Measurements from ENCODE around the gene SKIDA1.

The SKIDA1 gene

DNA sequence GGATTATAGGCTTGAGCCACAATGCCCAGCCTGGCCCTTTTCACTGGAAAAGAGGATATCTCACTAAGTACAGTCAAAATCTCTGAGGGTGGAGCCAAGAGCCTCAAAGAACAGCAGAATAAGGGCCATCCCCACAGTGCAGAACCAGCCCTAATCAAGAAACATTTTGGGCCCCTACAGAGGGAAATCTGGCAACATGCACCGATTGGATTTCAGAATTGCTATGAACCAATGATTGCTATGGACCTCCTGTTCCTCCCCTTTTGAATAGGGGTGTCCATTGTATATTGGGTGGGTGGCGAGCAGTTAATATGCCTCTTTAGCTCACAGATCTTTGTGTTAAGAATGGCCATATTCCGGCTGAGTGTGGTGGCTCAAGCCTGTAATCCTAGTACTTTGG lies 42.7 kb downstream of the SKIDA1 start:
- no peak for ATAC-seq

DNA sequence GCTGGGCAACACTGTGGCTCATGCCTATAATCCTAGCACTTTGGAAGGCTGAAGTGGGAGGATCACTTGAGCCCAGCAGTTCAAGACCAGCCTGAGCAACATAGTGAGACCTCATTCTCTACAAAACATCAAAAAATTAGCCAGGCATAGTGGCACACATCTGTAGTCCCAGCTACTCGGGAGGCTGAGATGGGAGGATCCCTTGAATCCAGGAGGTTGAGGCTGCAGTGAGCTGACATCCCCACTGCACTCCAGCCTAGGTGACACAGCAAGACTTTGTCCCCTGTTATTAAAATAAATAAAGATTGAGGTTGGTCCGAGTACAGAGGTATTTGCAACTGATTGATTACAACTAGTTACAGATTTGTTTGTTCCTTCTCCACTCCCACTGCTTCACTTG lies 44.1 kb downstream of the SKIDA1 start:
- no peak for ATAC-seq
- TF ChIP-seq ESRRG (CRISPR knock-in tag; IDR thresholded peaks at IDR 0.05) (no peak), ARNTL (CRISPR knock-in tag; IDR thresholded peaks at IDR 0.05; ENCODE audit: borderline replicate concordance, low read depth) (no peak)
- TF ChIP-seq, protein P1, sequence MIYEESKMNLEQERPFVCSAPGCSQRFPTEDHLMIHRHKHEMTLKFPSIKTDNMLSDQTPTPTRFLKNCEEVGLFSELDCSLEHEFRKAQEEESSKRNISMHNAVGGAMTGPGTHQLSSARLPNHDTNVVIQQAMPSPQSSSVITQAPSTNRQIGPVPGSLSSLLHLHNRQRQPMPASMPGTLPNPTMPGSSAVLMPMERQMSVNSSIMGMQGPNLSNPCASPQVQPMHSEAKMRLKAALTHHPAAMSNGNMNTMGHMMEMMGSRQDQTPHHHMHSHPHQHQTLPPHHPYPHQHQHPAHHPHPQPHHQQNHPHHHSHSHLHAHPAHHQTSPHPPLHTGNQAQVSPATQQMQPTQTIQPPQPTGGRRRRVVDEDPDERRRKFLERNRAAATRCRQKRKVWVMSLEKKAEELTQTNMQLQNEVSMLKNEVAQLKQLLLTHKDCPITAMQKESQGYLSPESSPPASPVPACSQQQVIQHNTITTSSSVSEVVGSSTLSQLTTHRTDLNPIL (CRISPR knock-in tag; IDR thresholded peaks at IDR 0.05; ENCODE audit: low read depth), result no peak

More for the DNA sequence above, 42.7 kb downstream of the SKIDA1 start:
- TF ChIP-seq ZNF565 (CRISPR knock-in tag; conservative IDR thresholded peaks at IDR 0.05; ENCODE audit: low read depth) (no peak), ESRRG (CRISPR knock-in tag; IDR thresholded peaks at IDR 0.05) (no peak)

DNA sequence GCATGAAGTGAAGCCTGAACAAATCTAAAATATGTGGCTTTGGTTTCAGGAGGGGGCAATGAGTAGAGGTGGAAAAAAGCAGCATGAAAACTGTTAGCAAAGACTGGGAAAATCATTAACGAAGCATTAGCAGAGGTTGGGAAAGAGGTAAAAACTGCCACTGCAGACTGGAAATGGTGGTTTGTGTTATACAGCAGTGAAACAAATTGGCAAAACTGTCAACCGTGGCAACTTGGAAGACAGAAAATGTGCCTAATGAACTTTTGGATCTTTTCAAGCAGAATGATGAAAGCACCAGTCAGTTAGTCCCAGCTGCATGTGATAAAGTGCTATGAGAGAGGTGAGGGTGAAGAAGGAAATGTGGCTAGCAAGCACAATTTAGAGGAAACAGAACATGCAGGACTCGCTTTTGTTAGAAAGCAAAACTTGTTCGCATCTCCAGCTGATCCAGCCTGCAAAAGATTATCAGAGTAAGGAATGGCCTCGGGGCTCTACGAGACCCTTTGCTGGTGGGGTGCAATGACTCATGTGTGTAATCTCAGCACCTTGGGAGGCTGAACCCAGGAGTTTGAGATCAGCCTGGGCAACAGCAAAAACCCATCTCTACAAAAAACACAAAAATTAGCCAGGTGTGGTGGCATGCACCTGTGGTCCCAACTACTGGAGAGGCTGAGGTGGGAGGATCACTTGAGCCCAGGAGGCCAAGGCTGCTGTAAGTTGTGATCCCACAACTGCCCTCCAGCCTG lies 45.7 kb downstream of the SKIDA1 start:
- TF ChIP-seq TCF4 (CRISPR knock-in tag; IDR thresholded peaks at IDR 0.05; ENCODE audit: borderline replicate concordance) (no peak), ZNF8 (CRISPR knock-in tag; IDR thresholded peaks at IDR 0.05) (no peak), OSR1 (CRISPR knock-in tag; IDR thresholded peaks at IDR 0.05) (no peak), ISL1 (CRISPR knock-in tag; IDR thresholded peaks at IDR 0.05) (no peak), CSDC2 (CRISPR knock-in tag; IDR thresholded peaks at IDR 0.05) (no peak), ZNF565 (CRISPR knock-in tag; conservative IDR thresholded peaks at IDR 0.05; ENCODE audit: low read depth) (no peak), GLIS3 (CRISPR knock-in tag; IDR thresholded peaks at IDR 0.05) (no peak), ESRRG (CRISPR knock-in tag; IDR thresholded peaks at IDR 0.05) (no peak), RARB (CRISPR knock-in tag; IDR thresholded peaks at IDR 0.05) (no peak), ZFP3 (CRISPR knock-in tag; IDR thresholded peaks at IDR 0.05) (no peak)
- TF ChIP-seq, protein P1 (CRISPR knock-in tag; IDR thresholded peaks at IDR 0.05; ENCODE audit: low read depth), result no peak
- TF ChIP-seq, protein P2, sequence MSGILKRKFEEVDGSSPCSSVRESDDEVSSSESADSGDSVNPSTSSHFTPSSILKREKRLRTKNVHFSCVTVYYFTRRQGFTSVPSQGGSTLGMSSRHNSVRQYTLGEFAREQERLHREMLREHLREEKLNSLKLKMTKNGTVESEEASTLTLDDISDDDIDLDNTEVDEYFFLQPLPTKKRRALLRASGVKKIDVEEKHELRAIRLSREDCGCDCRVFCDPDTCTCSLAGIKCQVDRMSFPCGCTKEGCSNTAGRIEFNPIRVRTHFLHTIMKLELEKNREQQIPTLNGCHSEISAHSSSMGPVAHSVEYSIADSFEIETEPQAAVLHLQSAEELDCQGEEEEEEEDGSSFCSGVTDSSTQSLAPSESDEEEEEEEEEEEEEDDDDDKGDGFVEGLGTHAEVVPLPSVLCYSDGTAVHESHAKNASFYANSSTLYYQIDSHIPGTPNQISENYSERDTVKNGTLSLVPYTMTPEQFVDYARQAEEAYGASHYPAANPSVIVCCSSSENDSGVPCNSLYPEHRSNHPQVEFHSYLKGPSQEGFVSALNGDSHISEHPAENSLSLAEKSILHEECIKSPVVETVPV (CRISPR knock-in tag; IDR thresholded peaks at IDR 0.05), result no peak
- TF ChIP-seq, protein P3, sequence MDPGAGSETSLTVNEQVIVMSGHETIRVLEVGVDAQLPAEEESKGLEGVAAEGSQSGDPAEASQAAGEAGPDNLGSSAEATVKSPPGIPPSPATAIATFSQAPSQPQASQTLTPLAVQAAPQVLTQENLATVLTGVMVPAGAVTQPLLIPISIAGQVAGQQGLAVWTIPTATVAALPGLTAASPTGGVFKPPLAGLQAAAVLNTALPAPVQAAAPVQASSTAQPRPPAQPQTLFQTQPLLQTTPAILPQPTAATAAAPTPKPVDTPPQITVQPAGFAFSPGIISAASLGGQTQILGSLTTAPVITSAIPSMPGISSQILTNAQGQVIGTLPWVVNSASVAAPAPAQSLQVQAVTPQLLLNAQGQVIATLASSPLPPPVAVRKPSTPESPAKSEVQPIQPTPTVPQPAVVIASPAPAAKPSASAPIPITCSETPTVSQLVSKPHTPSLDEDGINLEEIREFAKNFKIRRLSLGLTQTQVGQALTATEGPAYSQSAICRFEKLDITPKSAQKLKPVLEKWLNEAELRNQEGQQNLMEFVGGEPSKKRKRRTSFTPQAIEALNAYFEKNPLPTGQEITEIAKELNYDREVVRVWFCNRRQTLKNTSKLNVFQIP (CRISPR knock-in tag; IDR thresholded peaks at IDR 0.05; ENCODE audit: borderline replicate concordance, low read depth), result no peak
- ATAC-seq, result no peak

DNA sequence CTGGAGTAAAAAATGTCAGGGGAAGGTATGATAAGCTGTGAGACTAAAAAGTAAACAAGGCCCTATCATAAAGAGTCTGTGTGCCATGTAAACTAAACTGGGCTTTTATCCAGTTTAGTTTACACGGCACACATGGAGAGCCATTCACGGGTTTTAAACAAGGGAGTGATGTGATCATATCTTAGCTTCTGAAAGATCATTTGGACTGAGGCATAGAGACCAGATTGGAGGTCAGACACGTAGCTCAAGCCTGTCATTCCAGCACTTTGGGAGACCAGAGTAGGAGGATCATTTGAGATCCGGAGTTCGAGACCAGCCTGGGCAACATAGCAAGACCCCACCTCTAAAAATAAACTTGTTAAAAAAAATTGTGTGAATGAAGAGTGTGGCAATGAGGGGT lies 50.1 kb downstream of the SKIDA1 start:
- ATAC-seq, result no peak
- TF ChIP-seq RARB (CRISPR knock-in tag; IDR thresholded peaks at IDR 0.05), result no peak

DNA sequence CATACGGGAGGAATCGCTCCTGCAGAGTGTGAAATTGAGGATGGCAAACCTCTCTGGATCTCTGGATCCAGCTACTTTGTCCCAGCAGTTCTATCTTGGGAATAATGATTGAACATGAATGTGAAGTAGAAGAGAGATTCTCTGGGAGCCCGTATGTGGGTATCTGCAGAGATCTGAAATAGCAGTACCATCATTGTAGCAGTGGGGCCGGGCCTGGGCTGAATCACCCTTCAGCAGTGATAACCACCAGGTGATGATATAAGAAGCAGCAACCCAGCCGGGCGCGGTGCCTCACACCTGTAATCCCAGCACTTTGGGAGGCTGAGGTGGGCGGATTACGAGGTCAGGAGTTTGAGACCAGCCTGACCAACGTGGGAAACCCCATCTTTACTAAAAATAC lies 51.9 kb downstream of the SKIDA1 start:
- TF ChIP-seq RARB (CRISPR knock-in tag; IDR thresholded peaks at IDR 0.05), result no peak
- TF ChIP-seq ZNF8 (CRISPR knock-in tag; IDR thresholded peaks at IDR 0.05), result no peak
- no peak for ATAC-seq

DNA sequence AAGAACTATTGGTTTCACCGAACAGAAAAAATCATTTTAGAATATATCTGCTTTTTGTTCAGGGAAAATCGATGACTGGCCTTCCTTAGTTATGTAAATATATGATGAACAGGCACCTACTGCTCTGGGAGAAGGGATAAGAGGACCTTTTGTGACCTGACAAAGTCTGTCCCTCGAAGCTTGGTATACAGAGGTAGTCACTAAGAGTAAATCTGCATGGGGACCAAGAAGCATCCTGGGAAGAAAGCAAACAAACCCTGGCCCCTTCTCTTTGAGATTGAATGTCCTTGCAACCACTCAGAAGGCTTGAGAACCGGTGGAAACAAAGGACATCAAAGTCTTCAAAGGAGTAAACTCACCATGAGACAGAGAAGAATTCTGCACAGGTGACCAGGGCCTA lies 52.3 kb downstream of the SKIDA1 start:
- no peak for TF ChIP-seq RARB (CRISPR knock-in tag; IDR thresholded peaks at IDR 0.05)
- ATAC-seq, result no peak

DNA sequence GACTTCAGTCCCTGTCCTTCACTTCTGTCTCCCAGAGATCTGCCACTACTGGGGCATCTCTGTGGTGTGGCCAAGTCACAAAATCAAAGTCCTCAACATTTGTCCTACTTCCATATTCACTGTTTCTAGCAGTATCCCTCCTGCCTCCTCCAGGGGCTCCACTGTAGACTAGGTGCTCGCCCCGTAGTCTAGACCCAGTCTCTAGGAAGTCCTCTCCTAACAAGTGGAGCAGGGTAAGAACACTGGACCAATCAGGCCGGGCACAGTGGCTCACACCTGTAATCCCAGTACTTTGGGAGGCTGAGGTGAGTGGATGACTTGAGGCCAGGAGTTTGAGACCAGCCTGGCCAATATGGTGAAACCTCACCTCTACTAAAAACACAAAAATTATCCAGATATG lies 57.4 kb downstream of the SKIDA1 start:
- no peak for ATAC-seq

More for the DNA sequence above, 57.4 kb downstream of the SKIDA1 start:
- TF ChIP-seq ZC3H10 (CRISPR knock-in tag; IDR thresholded peaks at IDR 0.05) (no peak), ISL1 (CRISPR knock-in tag; IDR thresholded peaks at IDR 0.05) (no peak), PPARA (CRISPR knock-in tag; IDR thresholded peaks at IDR 0.05; ENCODE audit: borderline replicate concordance) (no peak), ZNF8 (CRISPR knock-in tag; IDR thresholded peaks at IDR 0.05) (no peak)
